ENCODE measurements around the gene MORF4L2. TPM values are rescaled to one million over a fixed set of nuclear protein-coding genes. Genes with fewer than 3 reads are reported as not detected.

MORF4L2 gene
- total RNA-seq, 6 experiments from 2014 or later: 148 to 252 (median 183) TPM

DNA sequence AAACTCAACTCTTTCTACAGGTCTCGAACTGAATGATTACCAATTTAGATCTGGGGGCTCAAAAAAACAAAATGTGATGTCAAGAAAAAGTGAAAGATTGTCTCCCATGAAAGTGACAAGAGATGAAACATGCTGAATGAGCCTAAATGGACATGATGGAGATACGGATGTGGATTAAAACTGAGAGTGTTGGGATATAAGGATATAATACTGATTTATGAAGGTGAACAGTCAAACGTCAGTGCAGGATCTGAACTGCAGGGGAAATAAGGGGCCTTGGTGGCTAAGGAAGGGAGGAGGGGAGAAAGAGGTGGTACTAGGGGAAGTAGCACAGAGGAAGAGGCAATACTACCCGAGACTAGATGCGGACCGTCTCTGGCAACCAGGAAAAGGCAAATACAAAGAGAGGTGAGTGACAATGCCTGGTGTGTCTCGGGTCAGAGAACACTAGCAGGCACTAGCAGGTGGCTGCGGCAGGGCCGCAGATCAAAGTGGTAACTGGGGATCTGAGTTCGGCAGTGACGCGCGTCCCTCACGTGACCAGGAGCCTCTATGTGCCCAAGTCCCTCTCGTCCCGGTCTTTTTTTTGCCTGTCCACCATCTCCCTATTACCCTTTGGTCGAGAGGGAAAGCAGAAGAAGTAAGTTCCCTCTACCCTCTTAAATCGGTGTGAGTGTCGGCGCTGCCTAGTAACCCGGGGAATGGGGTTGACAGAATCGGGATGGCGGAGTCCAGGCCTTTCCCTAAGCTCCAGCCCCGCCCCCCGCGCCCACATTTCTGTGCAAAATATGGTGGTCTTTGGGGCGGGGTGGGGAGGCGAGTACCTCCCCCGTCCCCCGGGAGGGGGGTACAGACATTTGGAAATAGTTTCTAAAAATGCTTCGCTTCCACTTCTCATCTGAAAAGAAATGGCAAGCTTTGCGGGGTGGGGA is 57.8 kb downstream of the MORF4L2 start, which contains the start of gene TCEAL1:
TCEAL1 (plus strand) TSS at position 590 of the 932 bp plus-strand sequence. CDS start 942 bp downstream, outside the sequence.
- Histone ChIP-seq H3K4me3 (peak within 1 kb of the TSS; percentile 51 to 66 (median 59)), H3K27ac (peak within 1 kb of the TSS; percentile 70 to 83 (median 81)), H3K4me1 (no peaks in the 10 kb centered on the region), H3K27me3 (no peaks in the 10 kb centered on the region), H3K9me3 (no peaks in the 10 kb centered on the region), H3K36me3 (no peaks in the 10 kb centered on the region)
- DNase-seq (peak; percentile 75 to 85 (median 84)), ATAC-seq (peak; percentile 78 to 88 (median 84))
- 29% methylated on average over 18 of the region's 32 CpGs for WGBS (ENCODE audit: insufficient coverage, low coverage, low lambda C conversion rate, missing lambda C conversion rate)
- no peak for TF ChIP-seq POLR2A (IDR thresholded peaks at IDR 0.05)
- TF ChIP-seq, protein P1, sequence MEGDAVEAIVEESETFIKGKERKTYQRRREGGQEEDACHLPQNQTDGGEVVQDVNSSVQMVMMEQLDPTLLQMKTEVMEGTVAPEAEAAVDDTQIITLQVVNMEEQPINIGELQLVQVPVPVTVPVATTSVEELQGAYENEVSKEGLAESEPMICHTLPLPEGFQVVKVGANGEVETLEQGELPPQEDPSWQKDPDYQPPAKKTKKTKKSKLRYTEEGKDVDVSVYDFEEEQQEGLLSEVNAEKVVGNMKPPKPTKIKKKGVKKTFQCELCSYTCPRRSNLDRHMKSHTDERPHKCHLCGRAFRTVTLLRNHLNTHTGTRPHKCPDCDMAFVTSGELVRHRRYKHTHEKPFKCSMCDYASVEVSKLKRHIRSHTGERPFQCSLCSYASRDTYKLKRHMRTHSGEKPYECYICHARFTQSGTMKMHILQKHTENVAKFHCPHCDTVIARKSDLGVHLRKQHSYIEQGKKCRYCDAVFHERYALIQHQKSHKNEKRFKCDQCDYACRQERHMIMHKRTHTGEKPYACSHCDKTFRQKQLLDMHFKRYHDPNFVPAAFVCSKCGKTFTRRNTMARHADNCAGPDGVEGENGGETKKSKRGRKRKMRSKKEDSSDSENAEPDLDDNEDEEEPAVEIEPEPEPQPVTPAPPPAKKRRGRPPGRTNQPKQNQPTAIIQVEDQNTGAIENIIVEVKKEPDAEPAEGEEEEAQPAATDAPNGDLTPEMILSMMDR (IDR thresholded peaks at IDR 0.05): no peak
- intact Hi-C loops (cut with DNase I): no loop called here

DNA sequence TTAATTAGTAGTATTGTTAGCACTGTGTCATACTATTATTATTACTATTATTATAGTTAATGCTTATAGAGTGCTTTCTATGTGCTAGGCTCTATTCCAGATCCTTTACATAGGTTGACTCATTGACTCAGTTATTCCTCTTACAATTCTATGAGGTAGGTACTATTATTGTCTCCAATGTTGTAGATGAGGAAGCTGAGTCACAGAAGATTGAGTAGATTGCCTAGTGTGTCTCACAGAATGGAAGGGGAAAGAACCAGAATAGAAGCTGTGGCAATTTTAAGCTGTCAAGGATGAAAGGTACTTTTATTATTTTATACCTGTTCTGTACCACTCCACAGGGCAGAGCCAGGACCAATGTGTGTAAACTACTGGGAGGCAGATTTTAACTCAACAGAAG is 59.6 kb downstream of the MORF4L2 start:
- no peak for TF ChIP-seq POLR2A (IDR thresholded peaks at IDR 0.05)
- TF ChIP-seq, protein P1 (IDR thresholded peaks at IDR 0.05): no peak
- Histone ChIP-seq H3K9me3 (no peaks in the 10 kb centered on the region), H3K27me3 (no peaks in the 10 kb centered on the region), H3K27ac (no peak overlapping the region), H3K36me3 (no peaks in the 10 kb centered on the region), H3K4me3 (no peak overlapping the region), H3K4me1 (no peaks in the 10 kb centered on the region)
- ATAC-seq (no peak), DNase-seq (no peak)
- intact Hi-C loops (cut with DNase I): no loop called here

Other genes with a start within 250 kb of the MORF4L2 start
- under 1 TPM in 4 of 6 experiments, not detected in 2; 0.12 to 0.49 (median 0.24) TPM for gene RAB40A, start 167.2 kb downstream of the MORF4L2 start, total RNA-seq
- 10 to 100 TPM; 23.3 to 34.5 (median 28.1) TPM for gene TCEAL4, start 101.2 kb downstream of the MORF4L2 start, total RNA-seq
- 1 to 10 TPM; 1.1 to 3.8 (median 2.0) TPM for gene TCEAL3, start 78.7 kb downstream of the MORF4L2 start, total RNA-seq
- 10 to 100 TPM in 2 of 6 experiments, 1 to 10 TPM in 4; 5.6 to 14.6 (median 7.8) TPM for gene TCEAL1, start 57.7 kb downstream of the MORF4L2 start, total RNA-seq
- gene TMEM31, start 24.2 kb upstream of the MORF4L2 start, total RNA-seq: under 1 TPM in 1 of 6 experiments, not detected in 5; 0.37 TPM
- gene PLP1, start 90.1 kb upstream of the MORF4L2 start, total RNA-seq: under 1 TPM in 4 of 6 experiments, not detected in 2; 0.24 to 0.75 (median 0.61) TPM
- gene RAB9B, start 145.6 kb upstream of the MORF4L2 start, total RNA-seq: under 1 TPM in 5 of 6 experiments, not detected in 1; 0.05 to 0.25 (median 0.12) TPM